AG09319 (cell line): ENCODE results near the gene PPP1R1A.

Experiments
- DNase-seq: peaks from one replicate; pipeline ENCODE4 v3.0.0-alpha.2; 2010; ENCODE audit warnings: low read depth; ENCODE audit errors: extremely low read depth
- CTCF ChIP-seq: IDR thresholded peaks from 2 replicates; pipeline ENCODE4 v1.5.1; 2011; ENCODE audit warnings: low read depth, mild to moderate bottlenecking, inconsistent platforms, low read length, moderate library complexity

PPP1R1A gene

GRCh38 chr12:54588110-54588889 lies at the start of gene PPP1R1A:
Gene PPP1R1A (minus strand): TSS chr12:54588659. CDS start chr12:54588488, 171 bp downstream.
- TF ChIP-seq CTCF = no peak
- no peak for DNase-seq

- DNase-seq = no peak
- no peak for TF ChIP-seq CTCF
Observed at GRCh38 chr12:54634795-54635194, 46.3 kb upstream of the PPP1R1A start, which contains the start of gene LACRT. Gene LACRT (minus strand): TSS chr12:54634895. CDS start chr12:54634841, 54 bp downstream.

- DNase-seq = no peak
- no peak for TF ChIP-seq CTCF
Observed at GRCh38 chr12:54631988-54632728, 43.7 kb upstream of the PPP1R1A start.

- DNase-seq = no peak
- TF ChIP-seq CTCF = no peak
Observed at GRCh38 chr12:54631551-54631950, 43.1 kb upstream of the PPP1R1A start.

GRCh38 chr12:54629925-54630324 lies 41.5 kb upstream of the PPP1R1A start:
- TF ChIP-seq CTCF = no peak
- DNase-seq = no peak

- DNase-seq = no peak
- no peak for TF ChIP-seq CTCF
Observed at GRCh38 chr12:54628186-54628846, 39.9 kb upstream of the PPP1R1A start.
